Posterior vena cava (tissue), 2 donors: ENCODE measurements around the gene UGGT2. TPM values are rescaled to one million over a fixed set of nuclear protein-coding genes. Genes with fewer than 3 reads are reported as not detected.
A peak's percentile ranks its signal among the peaks of the same experiment; 100 is the strongest.
"Not testable (repeated sequence)": the region's sequence is repeated elsewhere in the genome, so short reads cannot be mapped to it uniquely, and the experiment has no call there.

Experiments
- DNase-seq: peaks from one replicate; pipeline ENCODE4 v3.0.0-alpha.2; 2020; ENCODE audit warnings: low spot score
- intact Hi-C, 2 donors: fragments of 100-400 bp; cut with DNase I; formaldehyde crosslinking; loops; one replicate each; pipeline versions ENCODE4 v1.14.1 to v1.14.2; 2022 to 2023
- total RNA-seq, 2 donors: library from RNA; stranded (reverse); fragmentation: NEBNext Ultra II Directional; extraction: Animal tissue kit (Norgen Biotek cat#: 25700); gene quantifications; one replicate each; pipeline ENCODE4 v1.2.1, GENCODE V29; 2021
- donor health status: DM: yes; HTN: yes; CAD: no.
- donor health status: DM: yes; HTN: yes; CAD: no.

The UGGT2 gene
- total RNA-seq, 2 donors from 2014 or later = 53.9 to 59.1 TPM

GRCh38 chr13:95924389-95924994, 128.7 kb downstream of the UGGT2 start:
- intact Hi-C loops = no loop called here
- no peak for DNase-seq

GRCh38 chr13:95921485-95921884, 131.7 kb downstream of the UGGT2 start:
- intact Hi-C loops = no loop called here
- DNase-seq = no peak

GRCh38 chr13:95920485-95920884, 132.7 kb downstream of the UGGT2 start:
- no peak for DNase-seq
- intact Hi-C loops = no loop called here

GRCh38 chr13:95918860-95919259, 134.3 kb downstream of the UGGT2 start:
- intact Hi-C loops = no loop called here
- DNase-seq = no peak

- DNase-seq = no peak
- intact Hi-C loops = no loop called here
Observed at GRCh38 chr13:95914991-95915501, 138.2 kb downstream of the UGGT2 start.

- intact Hi-C loops = no loop called here
- peak; percentile 41 for DNase-seq
Observed at GRCh38 chr13:95906999-95907398, 146.2 kb downstream of the UGGT2 start.

- no peak for DNase-seq
- intact Hi-C loops = no loop called here
Observed at GRCh38 chr13:95903569-95903968, 149.6 kb downstream of the UGGT2 start.

GRCh38 chr13:95902741-95903140, 150.5 kb downstream of the UGGT2 start:
- intact Hi-C loops = no loop called here
- no peak for DNase-seq

- DNase-seq = no peak
- intact Hi-C loops = loop anchor here in 1 of 2 donors (10.0 kb wide), 1 partner anchor 1183 kb away; the partner anchor contains the start of gene SOX21
Observed at GRCh38 chr13:95898256-95898655, 154.9 kb downstream of the UGGT2 start.

GRCh38 chr13:95896301-95896700, 156.9 kb downstream of the UGGT2 start:
- DNase-seq = no peak

GRCh38 chr13:95893861-95894260, 159.3 kb downstream of the UGGT2 start:
- no peak for DNase-seq
- intact Hi-C loops = loop anchor here in 1 of 2 donors (10.0 kb wide), 1 partner anchor 1179 kb away; the partner anchor contains the start of gene SOX21

More at GRCh38 chr13:95896301-95896700, 156.9 kb downstream of the UGGT2 start:
- intact Hi-C loops = loop anchor here in 1 of 2 donors (10.0 kb wide), 1 partner anchor 1182 kb away; the partner anchor contains the start of gene SOX21

GRCh38 chr13:95882121-95882520, 171.1 kb downstream of the UGGT2 start:
- DNase-seq = no peak
- intact Hi-C loops = no loop called here

- DNase-seq = no peak
- intact Hi-C loops = no loop called here
Observed at GRCh38 chr13:95880331-95880730, 172.9 kb downstream of the UGGT2 start.

GRCh38 chr13:95874286-95874685, 178.9 kb downstream of the UGGT2 start:
- intact Hi-C loops = loop anchor here in 1 of 2 donors (5.0 kb wide), 1 partner anchor 1598 kb away; no protein-coding TSS in a partner anchor
- no peak for DNase-seq

GRCh38 chr13:95870421-95870820, 182.8 kb downstream of the UGGT2 start:
- intact Hi-C loops = loop anchor here in 1 of 2 donors (5.0 kb wide), 1 partner anchor 1602 kb away; no protein-coding TSS in a partner anchor
- DNase-seq = no peak

GRCh38 chr13:95865080-95865615, 188.1 kb downstream of the UGGT2 start:
- intact Hi-C loops = no loop called here
- no peak for DNase-seq

GRCh38 chr13:95862408-95862807, 190.8 kb downstream of the UGGT2 start:
- no peak for DNase-seq
- intact Hi-C loops = no loop called here

- intact Hi-C loops = no loop called here
Observed at GRCh38 chr13:95861296-95861695, 191.9 kb downstream of the UGGT2 start.

GRCh38 chr13:95858286-95859075, 194.7 kb downstream of the UGGT2 start:
- intact Hi-C loops = no loop called here
- DNase-seq = no peak

More at GRCh38 chr13:95861296-95861695, 191.9 kb downstream of the UGGT2 start:
- DNase-seq = no peak

- DNase-seq, intact Hi-C loops: not testable (repeated sequence)
Observed at GRCh38 chr13:95845656-95846055, 207.5 kb downstream of the UGGT2 start.
